Measurements from ENCODE around the gene CDK11B.

Gene CDK11B

DNA sequence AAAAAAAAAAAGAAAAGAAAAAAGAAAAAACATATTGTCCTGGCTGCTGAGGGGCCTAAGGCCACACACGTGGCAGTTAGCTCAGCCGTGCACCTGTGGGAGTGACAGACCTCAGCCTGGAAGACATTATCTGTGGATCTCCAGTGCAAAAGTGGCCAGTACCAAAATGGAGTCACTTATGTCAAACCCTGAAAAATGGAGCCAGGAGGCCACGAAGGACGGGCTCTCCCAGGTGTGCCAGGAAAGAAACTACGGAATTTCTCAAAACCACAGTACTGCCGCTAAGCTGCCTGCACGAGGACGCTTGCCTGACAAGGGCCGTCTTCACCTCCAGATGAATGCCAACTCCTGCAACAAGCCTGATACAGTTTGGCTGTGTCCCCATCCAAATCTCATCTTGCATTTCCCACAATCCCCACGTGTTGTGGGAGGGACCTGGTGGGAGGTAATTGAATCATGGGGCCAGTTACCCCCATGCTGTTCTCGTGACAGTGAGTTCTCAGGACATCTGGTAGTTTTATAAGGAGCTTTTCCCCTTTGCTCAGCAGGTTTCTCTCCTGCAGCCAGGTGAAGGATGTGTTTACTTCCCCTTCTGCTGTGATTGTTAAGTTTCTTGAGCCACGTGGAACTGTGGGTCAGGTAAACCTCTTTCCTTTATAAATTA, 48.9 kb downstream of the CDK11B start:
- H3K4me3 ChIP-seq (ENCODE audit: low read depth, low read length) = no peak overlapping the region
- no peak for TF ChIP-seq CTCF (IDR thresholded peaks at IDR 0.05; ENCODE audit: borderline replicate concordance, insufficient read depth, low read depth, low read length)

- no peak overlapping the region for H3K4me3 ChIP-seq (ENCODE audit: low read depth, low read length)
- no peak for TF ChIP-seq CTCF (IDR thresholded peaks at IDR 0.05; ENCODE audit: borderline replicate concordance, insufficient read depth, low read depth, low read length)
Observed at GRCh38 chr1:1606232-1606631, 52.6 kb downstream of the CDK11B start.

DNA sequence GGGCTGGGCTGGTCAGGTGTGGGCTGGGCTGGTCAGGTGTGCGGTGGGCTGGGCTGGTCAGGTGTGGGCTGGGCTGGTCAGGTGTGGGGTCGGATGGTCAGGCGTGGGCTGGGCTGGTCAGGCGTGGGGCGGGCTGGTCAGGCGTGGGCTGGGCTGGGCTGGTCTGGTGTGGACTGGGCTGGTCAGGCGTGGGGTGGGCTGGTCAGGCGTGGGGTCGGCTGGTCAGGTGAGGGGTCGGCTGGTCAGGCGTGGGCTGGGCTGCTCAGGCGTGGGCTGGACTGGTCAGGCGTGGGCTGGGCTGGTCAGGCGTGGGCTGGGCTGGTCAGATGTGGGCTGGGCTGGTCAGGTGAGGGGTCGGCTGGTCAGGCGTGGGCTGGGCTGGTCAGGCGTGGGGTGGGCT, 53.1 kb downstream of the CDK11B start:
- TF ChIP-seq CTCF (IDR thresholded peaks at IDR 0.05; ENCODE audit: borderline replicate concordance, insufficient read depth, low read depth, low read length) = no peak
- H3K4me3 ChIP-seq (ENCODE audit: low read depth, low read length) = no peak overlapping the region

- no peak overlapping the region for H3K4me3 ChIP-seq (ENCODE audit: low read depth, low read length)
- TF ChIP-seq CTCF (IDR thresholded peaks at IDR 0.05; ENCODE audit: borderline replicate concordance, insufficient read depth, low read depth, low read length) = no peak
Observed at GRCh38 chr1:1605034-1605591, 53.7 kb downstream of the CDK11B start.

- no peak for TF ChIP-seq CTCF (IDR thresholded peaks at IDR 0.05; ENCODE audit: borderline replicate concordance, insufficient read depth, low read depth, low read length)
- H3K4me3 ChIP-seq (ENCODE audit: low read depth, low read length) = no peak overlapping the region
Observed at GRCh38 chr1:1604374-1605033, 54.3 kb downstream of the CDK11B start.

DNA sequence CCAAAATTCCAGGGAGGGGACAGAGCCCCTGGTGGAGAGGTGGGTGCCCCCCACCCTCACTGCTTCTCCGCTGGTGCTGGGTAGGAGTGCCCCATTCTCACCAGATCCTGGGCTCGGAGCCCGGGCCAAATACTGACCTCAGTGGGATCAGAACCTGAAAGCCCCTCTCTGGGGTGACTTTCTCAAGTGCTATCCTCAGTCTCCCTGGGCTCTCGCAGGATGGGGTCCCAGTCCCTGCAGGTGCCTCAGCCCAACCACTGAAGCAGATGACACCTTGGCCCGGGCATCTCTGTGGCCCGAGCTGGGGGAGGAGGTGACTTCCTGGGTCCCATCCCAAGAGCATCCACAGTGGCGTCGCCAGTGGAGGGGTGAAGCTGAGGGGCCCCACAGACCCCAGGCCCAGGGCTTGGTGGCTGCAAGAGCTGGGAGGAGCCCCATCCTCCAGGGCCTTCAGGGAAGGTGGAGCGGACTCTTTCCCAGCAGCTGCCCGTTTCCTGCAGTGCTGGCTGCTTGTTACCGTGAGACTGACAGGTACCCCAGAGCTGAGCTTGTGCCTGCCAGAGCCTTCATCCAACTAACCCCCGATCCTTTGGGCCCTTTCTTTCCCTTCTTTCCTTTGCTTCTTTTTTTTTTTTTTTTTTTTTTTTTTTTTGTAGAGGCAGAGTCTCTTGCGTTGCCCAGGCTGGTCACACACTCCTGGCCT, 55.0 kb downstream of the CDK11B start:
- H3K4me3 ChIP-seq (ENCODE audit: low read depth, low read length) = no peak overlapping the region

More for the DNA sequence above, 55.0 kb downstream of the CDK11B start:
- no peak for TF ChIP-seq CTCF (IDR thresholded peaks at IDR 0.05; ENCODE audit: borderline replicate concordance, insufficient read depth, low read depth, low read length)
